ENCODE data around the gene ITGA8. TPM values are rescaled to one million over a fixed set of nuclear protein-coding genes. Genes with fewer than 3 reads are reported as not detected.

Gene ITGA8
- total RNA-seq, 1 experiment from 2014 or later, result 0.02 TPM

GRCh38 chr10:15738270-15738925 lies 18.7 kb upstream of the ITGA8 start (continued):
- TF ChIP-seq, protein P1, sequence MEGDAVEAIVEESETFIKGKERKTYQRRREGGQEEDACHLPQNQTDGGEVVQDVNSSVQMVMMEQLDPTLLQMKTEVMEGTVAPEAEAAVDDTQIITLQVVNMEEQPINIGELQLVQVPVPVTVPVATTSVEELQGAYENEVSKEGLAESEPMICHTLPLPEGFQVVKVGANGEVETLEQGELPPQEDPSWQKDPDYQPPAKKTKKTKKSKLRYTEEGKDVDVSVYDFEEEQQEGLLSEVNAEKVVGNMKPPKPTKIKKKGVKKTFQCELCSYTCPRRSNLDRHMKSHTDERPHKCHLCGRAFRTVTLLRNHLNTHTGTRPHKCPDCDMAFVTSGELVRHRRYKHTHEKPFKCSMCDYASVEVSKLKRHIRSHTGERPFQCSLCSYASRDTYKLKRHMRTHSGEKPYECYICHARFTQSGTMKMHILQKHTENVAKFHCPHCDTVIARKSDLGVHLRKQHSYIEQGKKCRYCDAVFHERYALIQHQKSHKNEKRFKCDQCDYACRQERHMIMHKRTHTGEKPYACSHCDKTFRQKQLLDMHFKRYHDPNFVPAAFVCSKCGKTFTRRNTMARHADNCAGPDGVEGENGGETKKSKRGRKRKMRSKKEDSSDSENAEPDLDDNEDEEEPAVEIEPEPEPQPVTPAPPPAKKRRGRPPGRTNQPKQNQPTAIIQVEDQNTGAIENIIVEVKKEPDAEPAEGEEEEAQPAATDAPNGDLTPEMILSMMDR (IDR thresholded peaks at IDR 0.05 in 2 of 3, conservative IDR thresholded peaks at IDR 0.05 in 1 of 3; ENCODE audit: borderline replicate concordance in 1 of 3, insufficient read depth in 1 of 3, low read depth in 2 of 3, low read length in 2 of 3), result no peak
- TF ChIP-seq SP1 (IDR thresholded peaks at IDR 0.05; ENCODE audit: low read depth) (no peak), YY1 (IDR thresholded peaks at IDR 0.05; ENCODE audit: extremely low read depth, insufficient replicate concordance, low read depth, low read length) (no peak), EZH2phosphoT487 (IDR thresholded peaks at IDR 0.05; ENCODE audit: borderline replicate concordance) (no peak), CEBPB (IDR thresholded peaks at IDR 0.05; ENCODE audit: low read depth) (no peak)
- TF ChIP-seq, protein P2, sequence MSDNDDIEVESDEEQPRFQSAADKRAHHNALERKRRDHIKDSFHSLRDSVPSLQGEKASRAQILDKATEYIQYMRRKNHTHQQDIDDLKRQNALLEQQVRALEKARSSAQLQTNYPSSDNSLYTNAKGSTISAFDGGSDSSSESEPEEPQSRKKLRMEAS (IDR thresholded peaks at IDR 0.05), result no peak

- TF ChIP-seq, protein P3, sequence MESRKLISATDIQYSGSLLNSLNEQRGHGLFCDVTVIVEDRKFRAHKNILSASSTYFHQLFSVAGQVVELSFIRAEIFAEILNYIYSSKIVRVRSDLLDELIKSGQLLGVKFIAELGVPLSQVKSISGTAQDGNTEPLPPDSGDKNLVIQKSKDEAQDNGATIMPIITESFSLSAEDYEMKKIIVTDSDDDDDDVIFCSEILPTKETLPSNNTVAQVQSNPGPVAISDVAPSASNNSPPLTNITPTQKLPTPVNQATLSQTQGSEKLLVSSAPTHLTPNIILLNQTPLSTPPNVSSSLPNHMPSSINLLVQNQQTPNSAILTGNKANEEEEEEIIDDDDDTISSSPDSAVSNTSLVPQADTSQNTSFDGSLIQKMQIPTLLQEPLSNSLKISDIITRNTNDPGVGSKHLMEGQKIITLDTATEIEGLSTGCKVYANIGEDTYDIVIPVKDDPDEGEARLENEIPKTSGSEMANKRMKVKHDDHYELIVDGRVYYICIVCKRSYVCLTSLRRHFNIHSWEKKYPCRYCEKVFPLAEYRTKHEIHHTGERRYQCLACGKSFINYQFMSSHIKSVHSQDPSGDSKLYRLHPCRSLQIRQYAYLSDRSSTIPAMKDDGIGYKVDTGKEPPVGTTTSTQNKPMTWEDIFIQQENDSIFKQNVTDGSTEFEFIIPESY (IDR thresholded peaks at IDR 0.05; ENCODE audit: extremely low read depth, insufficient replicate concordance, low read length), result no peak
- TF ChIP-seq ELF1 (IDR thresholded peaks at IDR 0.05; ENCODE audit: borderline replicate concordance, low read depth) (no peak), JUND (IDR thresholded peaks at IDR 0.05) (no peak), CBX3 (IDR thresholded peaks at IDR 0.05; ENCODE audit: low read depth) (no peak), CEBPB (IDR thresholded peaks at IDR 0.05; ENCODE audit: low read depth) (no peak), EZH2 (IDR thresholded peaks at IDR 0.05) (no peak), RAD21 (IDR thresholded peaks at IDR 0.05; ENCODE audit: low read depth) (no peak), POLR2AphosphoS5 (IDR thresholded peaks at IDR 0.05; ENCODE audit: low read depth, low read length) (no peak), ATF3 (IDR thresholded peaks at IDR 0.05) (no peak), FOSL1 (IDR thresholded peaks at IDR 0.05; ENCODE audit: low read depth) (no peak), SIN3A (IDR thresholded peaks at IDR 0.05; ENCODE audit: low read depth) (no peak)
- TF ChIP-seq, protein P2 (IDR thresholded peaks at IDR 0.05), result no peak
- Histone ChIP-seq H3K4me1 (ENCODE audit: control insufficient read depth in 1 of 2, insufficient read depth in 2 of 2, low read length in 2 of 2) (peaks cover 0 to 5% of the 10 kb centered on the region in 2 experiments; a peak in 1 of 4 replicates), H3K9me2 (ENCODE audit: insufficient read depth) (no peaks in the 10 kb centered on the region), H4K20me1 (ENCODE audit: insufficient read depth) (no peaks in the 10 kb centered on the region), H3K27me3 (ENCODE audit: insufficient read depth, low read length) (no peaks in the 10 kb centered on the region), H3K27ac (ENCODE audit: low read depth, low read length) (no peak overlapping the region), H3K36me3 (ENCODE audit: control insufficient read depth in 1 of 2, insufficient read depth in 2 of 2, low read length in 2 of 2) (no peaks in the 10 kb centered on the region), H3K4me2 (ENCODE audit: low read length) (no peak overlapping the region), H3K9me3 (ENCODE audit: control insufficient read depth in 1 of 2, insufficient read depth in 1 of 2, low read depth in 1 of 2, low read length in 2 of 2) (no peaks in the 10 kb centered on the region), H3K4me3 (replicated peaks in 1 of 2; ENCODE audit: low read depth in 1 of 2, low read length in 2 of 2) (no peak overlapping the region), H3K9ac (ENCODE audit: low read length) (no peak overlapping the region), H3K79me2 (ENCODE audit: insufficient read depth, low read length) (no peaks in the 10 kb centered on the region), H2AFZ (ENCODE audit: low read depth, low read length, poor library complexity, severe bottlenecking) (no peak overlapping the region)
- ChIA-PET CTCF (no interaction called here), POLR2A (no interaction called here), RAD21 (ENCODE audit: low non-redundant PET in 1 of 2, low total read pairs in 2 of 2, uncharacterized antibody in 2 of 2, unreplicated experiment in 2 of 2) (no interaction called here)
- BruUV-seq (replicated peaks), result no TSS peak
- DNase-seq (ENCODE audit: low read depth, low spot score) (no peak), ATAC-seq (no peak)
- intact Hi-C loops (cut with micrococcal nuclease), result no loop called here
Observed at GRCh38 chr10:15737656-15738055, 17.9 kb upstream of the ITGA8 start.
